GM23338 (cell line): ENCODE data around the gene DESI1. TPM values are rescaled to one million over a fixed set of nuclear protein-coding genes. Genes with fewer than 3 reads are reported as not detected.

Experiments
- ATAC-seq: fragments of 200-7000 bp; cut with Tn5 transposase; 3 replicates; pipeline ENCODE4 v1.9.1; 2020
- DNase-seq: peaks from one replicate; pipeline ENCODE4 v3.0.0-alpha.2; 2015; ENCODE audit warnings: low spot score
- H2AFZ ChIP-seq: fragments of 200-600 bp; sonication (generic); 2 replicates; pipeline ENCODE4 v1.8.0; 2016; ENCODE audit warnings: antibody characterized with exemption, mild to moderate bottlenecking, moderate library complexity
- H3F3A ChIP-seq: fragments of 200-600 bp; sonication (generic); replicated peaks from 2 replicates; pipeline ENCODE4 v1.8.0; 2017; ENCODE audit warnings: antibody characterized with exemption, mixed run types, low read depth
- H3K27ac ChIP-seq: fragments of 200-600 bp; sonication (generic); 2 replicates; pipeline ENCODE4 v1.6.1; 2016; ENCODE audit warnings: low read depth
- H3K27me3 ChIP-seq: fragments of 200-600 bp; sonication (generic); 2 replicates; pipeline ENCODE4 v1.8.0; 2016; ENCODE audit warnings: mild to moderate bottlenecking, mixed run types, moderate library complexity; ENCODE audit not compliant: insufficient read depth
- H3K36me3 ChIP-seq: fragments of 200-600 bp; sonication (generic); 2 replicates; pipeline ENCODE4 v1.8.0; 2016; ENCODE audit warnings: mild to moderate bottlenecking; ENCODE audit not compliant: insufficient read depth
- H3K4me1 ChIP-seq: fragments of 200-600 bp; sonication (generic); 2 replicates; pipeline ENCODE4 v1.8.0; 2016; ENCODE audit warnings: mild to moderate bottlenecking, moderate library complexity; ENCODE audit not compliant: insufficient read depth
- H3K4me2 ChIP-seq: fragments of 200-600 bp; sonication (generic); 2 replicates; pipeline ENCODE4 v1.7.1; 2017; ENCODE audit warnings: mixed run types
- H3K4me3 ChIP-seq: fragments of 200-600 bp; sonication (generic); 2 replicates; pipeline ENCODE4 v1.6.1; 2016; ENCODE audit warnings: mixed run types
- H3K79me2 ChIP-seq: fragments of 200-600 bp; sonication (generic); replicated peaks from 2 replicates; pipeline ENCODE4 v1.8.0; 2017; ENCODE audit warnings: mild to moderate bottlenecking; ENCODE audit not compliant: insufficient read depth
- H3K9me2 ChIP-seq: fragments of 200-600 bp; sonication (generic); 2 replicates; pipeline ENCODE4 v1.8.0; 2017; ENCODE audit not compliant: insufficient read depth
- H4K20me1 ChIP-seq: fragments of 200-600 bp; sonication (generic); replicated peaks from 2 replicates; pipeline ENCODE4 v1.8.0; 2017; ENCODE audit warnings: mild to moderate bottlenecking; ENCODE audit not compliant: insufficient read depth
- H3K27ac Mint-ChIP-seq: 2 replicates; pipeline ENCODE4 v1.8.0; 2020; ENCODE audit warnings: inconsistent platforms, mild to moderate bottlenecking, moderate library complexity, mixed read lengths
- H3K27me3 Mint-ChIP-seq: 3 replicates; pipeline ENCODE4 v1.8.0; 2022; ENCODE audit warnings: low read depth, mild to moderate bottlenecking, moderate library complexity, mixed read lengths, inconsistent platforms; ENCODE audit not compliant: insufficient read depth, poor library complexity
- H3K36me3 Mint-ChIP-seq: 3 replicates; pipeline ENCODE4 v1.8.0; 2021; ENCODE audit warnings: low read depth, mild to moderate bottlenecking, inconsistent platforms, moderate library complexity, mixed read lengths
- H3K4me1 Mint-ChIP-seq: 3 replicates; pipeline ENCODE4 v1.8.0; 2020; ENCODE audit warnings: mild to moderate bottlenecking, inconsistent platforms, mixed read lengths
- H3K4me3 Mint-ChIP-seq: 3 replicates; pipeline ENCODE4 v1.8.0; 2021; ENCODE audit warnings: moderate library complexity, mild to moderate bottlenecking, inconsistent platforms, mixed read lengths
- H3K9me3 Mint-ChIP-seq: 3 replicates; pipeline ENCODE4 v1.8.0; 2020; ENCODE audit warnings: moderate library complexity, mild to moderate bottlenecking, inconsistent platforms, mixed read lengths
- CREB1 ChIP-seq: fragments of 250-450 bp; sonication (Bioruptor Pico); IDR thresholded peaks from 2 replicates; pipeline ENCODE4 v1.5.0; 2020; ENCODE audit warnings: low read depth, mild to moderate bottlenecking, moderate library complexity
- CTCF ChIP-seq, 2 experiments: fragments of 200-600 bp in 1 of 2; sonication (generic) in 1 of 2; conservative IDR thresholded peaks; 2 replicates each; pipeline versions ENCODE4 v1.5.1 to v1.6.1; 2016 to 2017; ENCODE audit warnings: antibody characterized with exemption in 2 of 2, low read depth in 2 of 2, mild to moderate bottlenecking in 2 of 2, moderate library complexity in 1 of 2
- ETS1 ChIP-seq: IDR thresholded peaks from 2 replicates; pipeline ENCODE4 v1.6.1; 2016; ENCODE audit warnings: antibody characterized with exemption
- EZH2 ChIP-seq: fragments of 200-600 bp; sonication (generic); IDR thresholded peaks from one replicate; pipeline ENCODE4 v1.8.0; 2017; ENCODE audit warnings: antibody characterized with exemption, mild to moderate bottlenecking, low read depth; ENCODE audit not compliant: unreplicated experiment
- EZH2phosphoT487 ChIP-seq: fragments of 200-600 bp; sonication (generic); IDR thresholded peaks from one replicate; pipeline ENCODE4 v1.8.1; 2018; ENCODE audit warnings: antibody characterized with exemption; ENCODE audit not compliant: unreplicated experiment
- JUNB ChIP-seq: IDR thresholded peaks from one replicate; pipeline ENCODE4 v1.6.1; 2016; ENCODE audit warnings: antibody characterized with exemption; ENCODE audit not compliant: unreplicated experiment
- NANOG ChIP-seq: IDR thresholded peaks from 2 replicates; pipeline ENCODE4 v1.6.1; 2016; ENCODE audit warnings: antibody characterized with exemption, borderline replicate concordance
- POLR2AphosphoS5 ChIP-seq: IDR thresholded peaks from 2 replicates; pipeline ENCODE4 v1.6.1; 2016; ENCODE audit warnings: antibody characterized with exemption, low read depth
- REST ChIP-seq: IDR thresholded peaks from one replicate; pipeline ENCODE4 v1.6.1; 2018; ENCODE audit warnings: antibody characterized with exemption; ENCODE audit not compliant: unreplicated experiment
- STAT1 ChIP-seq: IDR thresholded peaks from one replicate; pipeline ENCODE4 v1.6.1; 2016; ENCODE audit warnings: antibody characterized with exemption; ENCODE audit not compliant: unreplicated experiment
- ZNF114 ChIP-seq: fragments of 250-450 bp; sonication (Bioruptor Pico); IDR thresholded peaks from 2 replicates; pipeline ENCODE4 v1.5.0; 2020; ENCODE audit warnings: mild to moderate bottlenecking, moderate library complexity
- ZNF331 ChIP-seq: fragments of 250-450 bp; sonication (Bioruptor Pico); IDR thresholded peaks from 2 replicates; pipeline ENCODE4 v1.5.0; 2020; ENCODE audit warnings: low read depth, mild to moderate bottlenecking, moderate library complexity
- ZNF462 ChIP-seq: fragments of 250-450 bp; sonication (Bioruptor Pico); IDR thresholded peaks from 2 replicates; pipeline ENCODE4 v1.5.0; 2020; ENCODE audit warnings: mild to moderate bottlenecking, moderate library complexity
- polyA plus RNA-seq: library from polyadenylated mRNA; unstranded; fragments of >200 nt; fragmentation: Nextera tagmentation; extraction: Ambion mirVana; gene quantifications from 2 replicates; pipeline ENCODE4 v1.2.1, GENCODE V29; 2016
- total RNA-seq: library from RNA; depleted of rRNA; stranded (reverse); fragments of >200 nt; shearing (Covaris generic); gene quantifications from 2 replicates; pipeline ENCODE4 v1.2.3, GENCODE V29; 2014

The DESI1 gene
- total and polyA plus RNA-seq, 2 experiments from 2014 or later: 33.7 to 53.8 TPM

GRCh38 chr22:41641854-41642253 is 21.0 kb upstream of the DESI1 start:
- peaks cover 55% of the 10 kb centered on the region for H3K79me2 ChIP-seq
- Mint-ChIP-seq H3K4me3 (no peak overlapping the region), H3K27me3 (no peaks in the 10 kb centered on the region), H3K27ac (no peak overlapping the region), H3K4me1 (no peaks in the 10 kb centered on the region), H3K9me3 (no peaks in the 10 kb centered on the region), H3K36me3 (peaks cover 80% of the 10 kb centered on the region)
- no peak overlapping the region for H3K4me2 ChIP-seq
- H3K4me1 ChIP-seq: no peaks in the 10 kb centered on the region
- TF ChIP-seq CTCF (conservative IDR thresholded peaks at IDR 0.05; ENCODE audit: low read depth in 2 of 2): no peak
- TF ChIP-seq ZNF331: no peak
- no peak for TF ChIP-seq POLR2AphosphoS5
- TF ChIP-seq NANOG: no peak
- no peak for TF ChIP-seq REST
- no peak for TF ChIP-seq ZNF462
- TF ChIP-seq EZH2phosphoT487: no peak
- TF ChIP-seq STAT1: no peak
- no peak for TF ChIP-seq CREB1 (CRISPR knock-in tag)
- TF ChIP-seq JUNB: no peak
- TF ChIP-seq ETS1: no peak
- TF ChIP-seq EZH2: no peak
- TF ChIP-seq ZNF114 (CRISPR knock-in tag): no peak
- H3K36me3 ChIP-seq: peaks cover 74% of the 10 kb centered on the region
- no peak overlapping the region for H3K4me3 ChIP-seq
- peaks cover 34% of the 10 kb centered on the region for H4K20me1 ChIP-seq
- H3K9me2 ChIP-seq: no peaks in the 10 kb centered on the region
- no peaks in the 10 kb centered on the region for H3K27me3 ChIP-seq
- ATAC-seq (no peak), DNase-seq (no peak)
- H2AFZ ChIP-seq: no peak overlapping the region
- no peak overlapping the region for H3K27ac ChIP-seq
- H3F3A ChIP-seq: 0 out of 2 replicates have a peak, but pooled peaks cover 3% of the 10 kb centered on the region
